H1 (cell line): ENCODE measurements around the gene MAP2K5. TPM values are rescaled to one million over a fixed set of nuclear protein-coding genes. Genes with fewer than 3 reads are reported as not detected.

ENCODE experiments used
- CHD7 ChIP-seq: fragments of 300-600 bp; sonication (generic); IDR thresholded peaks from 2 replicates; pipeline ENCODE4 v1.7.1; 2012; ENCODE audit warnings: low read length, moderate library complexity, mild to moderate bottlenecking, inconsistent platforms; ENCODE audit not compliant: insufficient replicate concordance
- polyA plus RNA-seq, 7 experiments: library from polyadenylated mRNA; depleted of rRNA in 3 of 7; stranded (reverse) in 5 of 7; unstranded in 2 of 7; fragments of >200 nt in 5 of 7; fragments of 200-250 nt in 2 of 7; gene quantifications; 1 replicate in 5 of 7; 2 replicates in 1 of 7; 4 replicates in 1 of 7; pipeline versions ENCODE4 v1.2.1 to v1.2.3, GENCODE V29; 2011 to 2013; ENCODE audit warnings: missing spikeins in 2 of 7, mixed read lengths in 2 of 7
- total RNA-seq: library from RNA; stranded (reverse); fragmentation: NEBNext Ultra II Directional; extraction: Animal tissue kit (Norgen Biotek cat#: 25700); gene quantifications from 2 replicates; pipeline ENCODE4 v1.2.1, GENCODE V29; 2021

MAP2K5 gene
- total and polyA plus RNA-seq, 2 of the 8 experiments (the other 6 are each of a cell fraction or from before 2014, with no cell fraction given) = 4.4 to 15.8 TPM

GRCh38 chr15:67685008-67685599 is 142.6 kb downstream of the MAP2K5 start (continued):
- no peak for TF ChIP-seq CHD7
- TF ChIP-seq, all 59 proteins: peak for 0
